Ishikawa (cell line): ENCODE measurements around the gene MFNG.

Experiments
- EP300 ChIP-seq: IDR thresholded peaks from 2 replicates; pipeline ENCODE4 v1.6.1; 2012; ENCODE audit warnings: borderline replicate concordance
- FOXM1 ChIP-seq: IDR thresholded peaks from 2 replicates; pipeline ENCODE4 v1.6.1; 2012; ENCODE audit warnings: low read depth, borderline replicate concordance
- TAF1 ChIP-seq: IDR thresholded peaks from 2 replicates; pipeline ENCODE4 v1.6.1; 2012; ENCODE audit warnings: low read depth, mild to moderate bottlenecking
- YY1 ChIP-seq: IDR thresholded peaks from 2 replicates; pipeline ENCODE4 v1.6.1; 2012; ENCODE audit warnings: low read depth
- ZBTB7A ChIP-seq: IDR thresholded peaks from 2 replicates; pipeline ENCODE4 v1.6.1; 2012; ENCODE audit warnings: low read depth
- TF ChIP-seq, protein P1 (sequence below): IDR thresholded peaks from 2 replicates; pipeline ENCODE4 v1.6.1; 2012

DNA sequence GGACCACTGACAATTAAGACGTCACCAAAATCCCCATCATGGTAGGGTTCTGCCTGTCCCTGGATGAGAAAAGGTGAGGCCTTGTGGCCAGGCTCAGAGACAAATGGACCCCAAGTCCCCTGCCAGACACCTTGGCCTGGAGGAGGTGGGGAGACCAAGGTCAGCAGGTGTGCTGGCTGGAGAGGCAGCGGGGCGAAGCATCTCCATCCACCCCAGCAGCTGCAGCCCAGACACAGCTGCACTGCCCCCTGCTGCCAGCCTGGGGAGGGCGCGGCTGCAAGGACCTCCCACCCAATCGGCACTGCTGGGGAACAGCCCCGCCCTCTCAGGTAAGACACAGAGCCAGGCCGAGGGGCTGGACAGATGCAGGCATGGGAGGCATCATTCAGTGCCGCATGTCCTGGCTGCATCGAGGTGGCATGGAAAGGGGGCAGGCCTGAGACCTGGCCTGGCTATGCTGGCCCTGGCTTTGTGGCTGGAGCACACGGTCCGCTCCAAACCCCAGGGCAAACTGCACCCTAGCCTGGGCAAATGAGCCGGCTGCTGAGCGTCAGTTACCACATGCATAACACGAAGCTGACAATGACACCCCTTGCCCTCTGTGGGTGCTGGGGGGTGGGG, 12.2 kb upstream of the MFNG start:
- no peak for TF ChIP-seq TAF1
- TF ChIP-seq ZBTB7A = no peak
- TF ChIP-seq, protein P1, sequence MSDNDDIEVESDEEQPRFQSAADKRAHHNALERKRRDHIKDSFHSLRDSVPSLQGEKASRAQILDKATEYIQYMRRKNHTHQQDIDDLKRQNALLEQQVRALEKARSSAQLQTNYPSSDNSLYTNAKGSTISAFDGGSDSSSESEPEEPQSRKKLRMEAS = peak; percentile 41
- TF ChIP-seq YY1 = no peak
- peak; percentile 54; the same call in 1 of the 2 replicates for TF ChIP-seq EP300
- no peak for TF ChIP-seq FOXM1
